ENCODE data around the gene LCE6A.

LCE6A gene

GRCh38 chr1:152836870-152837269 lies 5.8 kb upstream of the LCE6A start:
- TF ChIP-seq POLR2A (IDR thresholded peaks at IDR 0.05; ENCODE audit: extremely low read depth, insufficient read length) (no peak), CTCF (IDR thresholded peaks at IDR 0.05; ENCODE audit: low read depth, low read length) (no peak), MYC (IDR thresholded peaks at IDR 0.05; ENCODE audit: low read depth, low read length) (no peak)
- no peak for DNase-seq (ENCODE audit: low read depth)
- H3K4me3 ChIP-seq (ENCODE audit: low read depth, low read length), result no peak overlapping the region

- DNase-seq (ENCODE audit: low read depth), result no peak
- H3K4me3 ChIP-seq (ENCODE audit: low read depth, low read length), result no peak overlapping the region
- TF ChIP-seq CTCF (IDR thresholded peaks at IDR 0.05; ENCODE audit: low read depth, low read length) (no peak), POLR2A (IDR thresholded peaks at IDR 0.05; ENCODE audit: extremely low read depth, insufficient read length) (no peak)
Measured at GRCh38 chr1:152855661-152856060, 13.0 kb downstream of the LCE6A start.

- no peak for DNase-seq (ENCODE audit: low read depth)
- no peak overlapping the region for H3K4me3 ChIP-seq (ENCODE audit: low read depth, low read length)
- TF ChIP-seq MYC (IDR thresholded peaks at IDR 0.05; ENCODE audit: low read depth, low read length) (no peak), MAX (IDR thresholded peaks at IDR 0.05; ENCODE audit: low read depth, low read length) (no peak)
Measured at GRCh38 chr1:152858062-152858461, 15.4 kb downstream of the LCE6A start.

GRCh38 chr1:152859696-152860095 lies 17.0 kb downstream of the LCE6A start, which contains the start of gene LCE7A:
Gene LCE7A, plus strand, starts transcription at chr1:152859996. Its CDS starts 702 bp downstream, at chr1:152860698.
- no peak for DNase-seq (ENCODE audit: low read depth)
- H3K4me3 ChIP-seq (ENCODE audit: low read depth, low read length), result no peak within 1 kb of the TSS
- TF ChIP-seq POLR2A (IDR thresholded peaks at IDR 0.05; ENCODE audit: extremely low read depth, insufficient read length) (no peak), MYC (IDR thresholded peaks at IDR 0.05; ENCODE audit: low read depth, low read length) (no peak), CTCF (IDR thresholded peaks at IDR 0.05; ENCODE audit: low read depth, low read length) (no peak), MAX (IDR thresholded peaks at IDR 0.05; ENCODE audit: low read depth, low read length) (no peak)

- TF ChIP-seq POLR2A (IDR thresholded peaks at IDR 0.05; ENCODE audit: extremely low read depth, insufficient read length) (no peak), MYC (IDR thresholded peaks at IDR 0.05; ENCODE audit: low read depth, low read length) (no peak), CTCF (IDR thresholded peaks at IDR 0.05; ENCODE audit: low read depth, low read length) (no peak)
Measured at GRCh38 chr1:152860129-152860528, 17.5 kb downstream of the LCE6A start.

GRCh38 chr1:152861374-152861773 lies 18.7 kb downstream of the LCE6A start:
- H3K4me3 ChIP-seq (ENCODE audit: low read depth, low read length), result no peak overlapping the region
- no peak for DNase-seq (ENCODE audit: low read depth)
- no peak for TF ChIP-seq POLR2A (IDR thresholded peaks at IDR 0.05; ENCODE audit: extremely low read depth, insufficient read length)
- no peak for TF ChIP-seq CTCF (IDR thresholded peaks at IDR 0.05; ENCODE audit: low read depth, low read length)
- no peak for TF ChIP-seq MAX (IDR thresholded peaks at IDR 0.05; ENCODE audit: low read depth, low read length)
- TF ChIP-seq MYC (IDR thresholded peaks at IDR 0.05; ENCODE audit: low read depth, low read length), result no peak

More at GRCh38 chr1:152860129-152860528, 17.5 kb downstream of the LCE6A start:
- H3K4me3 ChIP-seq (ENCODE audit: low read depth, low read length), result no peak overlapping the region
- no peak for DNase-seq (ENCODE audit: low read depth)

Data from NB4 (cell line).